Cardiac fibroblast (primary cell): ENCODE results near the gene OVOL1.
"Not testable (repeated sequence)": the region's sequence is repeated elsewhere in the genome, so short reads cannot be mapped to it uniquely, and the experiment has no call there.

ENCODE experiments used
- DNase-seq, 2 donors: peaks; one replicate each; pipeline versions ENCODE4 v3.0.0 to v3.0.0-alpha.2; 2010; ENCODE audit warnings: low read depth in 2 of 2
- H3K4me3 ChIP-seq, 2 donors: replicated peaks in 1 of 2; 1 replicate in 1 of 2; 2 replicates in 1 of 2; pipeline ENCODE4 v1.5.1; 2011; ENCODE audit warnings: low read depth in 2 of 2, low read length in 2 of 2, mild to moderate bottlenecking in 2 of 2, moderate library complexity in 1 of 2
- TF ChIP-seq, protein P1 (sequence below): IDR thresholded peaks from one replicate; pipeline ENCODE4 v1.5.1; 2011; ENCODE audit warnings: low read depth, mild to moderate bottlenecking, low read length, inconsistent platforms

The OVOL1 gene

DNA sequence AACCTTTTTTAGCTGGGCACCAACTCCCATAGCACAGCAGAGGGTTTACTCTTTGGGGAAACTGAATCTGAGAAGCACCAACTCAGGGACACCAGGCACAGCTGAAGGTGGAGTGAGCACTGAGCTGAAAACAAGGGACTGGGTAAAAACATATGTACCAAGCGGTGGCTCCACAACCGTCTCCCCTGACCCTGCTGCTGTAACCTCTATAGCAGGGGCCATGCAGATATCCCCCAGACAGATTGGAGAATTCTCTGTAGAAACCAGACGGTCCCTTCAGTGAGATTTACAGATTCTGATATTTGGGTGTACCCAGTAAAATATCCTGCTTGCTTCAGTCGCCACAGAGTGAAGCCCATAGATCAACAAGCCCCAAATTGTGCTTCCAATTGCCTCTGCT, 42.6 kb downstream of the OVOL1 start:
- TF ChIP-seq, protein P1, sequence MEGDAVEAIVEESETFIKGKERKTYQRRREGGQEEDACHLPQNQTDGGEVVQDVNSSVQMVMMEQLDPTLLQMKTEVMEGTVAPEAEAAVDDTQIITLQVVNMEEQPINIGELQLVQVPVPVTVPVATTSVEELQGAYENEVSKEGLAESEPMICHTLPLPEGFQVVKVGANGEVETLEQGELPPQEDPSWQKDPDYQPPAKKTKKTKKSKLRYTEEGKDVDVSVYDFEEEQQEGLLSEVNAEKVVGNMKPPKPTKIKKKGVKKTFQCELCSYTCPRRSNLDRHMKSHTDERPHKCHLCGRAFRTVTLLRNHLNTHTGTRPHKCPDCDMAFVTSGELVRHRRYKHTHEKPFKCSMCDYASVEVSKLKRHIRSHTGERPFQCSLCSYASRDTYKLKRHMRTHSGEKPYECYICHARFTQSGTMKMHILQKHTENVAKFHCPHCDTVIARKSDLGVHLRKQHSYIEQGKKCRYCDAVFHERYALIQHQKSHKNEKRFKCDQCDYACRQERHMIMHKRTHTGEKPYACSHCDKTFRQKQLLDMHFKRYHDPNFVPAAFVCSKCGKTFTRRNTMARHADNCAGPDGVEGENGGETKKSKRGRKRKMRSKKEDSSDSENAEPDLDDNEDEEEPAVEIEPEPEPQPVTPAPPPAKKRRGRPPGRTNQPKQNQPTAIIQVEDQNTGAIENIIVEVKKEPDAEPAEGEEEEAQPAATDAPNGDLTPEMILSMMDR: no peak
- H3K4me3 ChIP-seq: no peak overlapping the region
- DNase-seq: no peak

DNA sequence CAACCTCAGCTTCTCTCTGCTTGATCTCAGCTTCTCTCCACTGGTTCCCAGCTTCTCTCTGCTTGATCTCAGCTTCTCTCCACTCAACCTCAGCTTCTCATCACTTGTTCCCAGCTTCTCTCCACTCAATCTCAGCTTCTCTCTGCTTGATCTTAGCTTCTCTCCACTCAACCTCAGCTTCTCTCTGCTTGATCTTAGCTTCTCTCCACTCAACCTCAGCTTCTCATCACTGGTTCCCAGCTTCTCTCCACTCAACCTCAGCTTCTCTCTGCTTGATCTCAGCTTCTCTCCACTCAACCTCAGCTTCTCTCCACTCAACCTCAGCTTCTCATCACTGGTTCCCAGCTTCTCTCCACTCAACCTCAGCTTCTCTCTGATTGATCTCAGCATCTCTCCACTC, 45.4 kb downstream of the OVOL1 start:
- H3K4me3 ChIP-seq: not testable (repeated sequence)

DNA sequence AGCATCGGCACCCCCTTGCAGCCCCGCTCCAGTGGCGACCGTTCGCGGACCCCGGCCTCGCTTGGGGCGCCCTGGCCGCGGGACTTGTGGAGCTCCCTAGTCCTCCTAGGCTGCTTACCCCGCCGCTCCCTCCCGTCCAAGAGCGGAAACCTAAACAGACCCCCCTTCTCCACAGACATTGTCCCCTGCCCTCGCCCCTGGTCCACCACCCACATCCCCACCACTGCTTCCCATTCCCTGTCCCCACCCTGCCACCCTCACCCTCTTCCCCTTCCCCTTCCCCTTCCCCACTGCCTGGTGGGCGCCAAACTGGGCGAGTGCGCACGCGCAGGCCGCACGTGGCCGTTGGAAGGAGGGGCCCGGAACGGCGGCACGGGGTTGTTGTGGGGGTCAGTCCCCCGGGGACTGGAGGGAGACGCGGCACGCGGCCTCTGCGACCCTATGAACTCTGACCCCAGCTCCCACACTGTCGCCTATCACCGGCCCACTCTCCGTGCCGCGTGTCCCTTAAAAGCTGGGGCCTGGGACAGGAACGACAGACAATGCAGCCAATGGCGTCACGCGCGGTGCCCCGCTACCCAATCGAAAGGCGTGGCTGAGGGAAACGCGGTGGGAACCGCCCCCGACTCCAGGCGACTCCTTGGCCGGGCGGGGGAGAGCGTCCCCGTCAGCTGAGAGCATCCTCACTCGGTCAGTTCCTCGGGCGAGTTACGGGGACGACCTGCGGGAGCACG, 46.6 kb downstream of the OVOL1 start, which contains the start of gene SNX32:
Gene SNX32, plus strand, starts transcription at position 667 of the 734 bp plus-strand sequence. CDS start 103 bp downstream, outside the sequence.
- peak within 1 kb of the TSS; percentile 64 to 73 for H3K4me3 ChIP-seq
- DNase-seq: peak; percentile 94
- TF ChIP-seq, protein P1: no peak

More for the DNA sequence above, 45.4 kb downstream of the OVOL1 start:
- DNase-seq: not testable (repeated sequence)

DNA sequence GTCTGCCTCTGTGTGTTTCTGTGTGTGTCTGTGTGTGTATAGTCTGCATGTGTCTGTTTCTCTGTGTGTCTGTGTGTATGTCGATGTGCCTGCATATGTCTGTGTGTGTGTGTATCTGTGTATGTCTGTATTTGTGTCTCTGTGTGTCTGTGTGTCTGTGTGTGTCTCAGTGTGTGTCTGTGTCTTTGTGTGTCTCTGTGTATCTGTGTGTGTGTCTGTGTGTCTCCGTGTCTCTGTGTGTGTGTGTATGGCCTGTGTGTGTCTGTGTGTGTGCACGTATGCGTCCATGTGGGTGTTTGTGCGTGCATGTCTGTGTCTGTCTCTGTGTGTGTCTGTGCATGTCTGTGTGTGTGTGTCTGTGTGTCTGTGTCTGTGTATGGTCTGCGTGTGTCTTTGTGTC, 47.3 kb downstream of the OVOL1 start:
- peak overlapping the region; percentile 64 to 73 for H3K4me3 ChIP-seq
- TF ChIP-seq, protein P1: no peak
- no peak for DNase-seq

DNA sequence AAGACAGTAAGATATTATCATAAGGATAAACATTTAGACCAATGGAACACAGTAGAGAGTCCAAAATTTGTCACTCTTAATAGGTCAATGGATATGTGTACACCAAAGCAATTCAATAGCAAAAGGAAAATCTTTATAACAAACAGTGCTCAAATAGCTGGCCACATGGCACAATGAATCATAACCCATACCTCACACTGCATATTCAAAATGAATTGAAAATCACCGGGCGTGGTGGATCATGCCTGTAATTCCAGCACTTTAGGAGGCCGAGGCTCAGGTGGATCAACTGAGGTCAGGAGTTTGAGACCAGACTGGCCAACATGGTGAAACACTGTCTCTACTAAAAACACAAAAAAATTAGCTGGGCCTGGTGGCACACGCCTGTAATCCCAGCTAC, 55.3 kb downstream of the OVOL1 start:
- TF ChIP-seq, protein P1: no peak
- H3K4me3 ChIP-seq: no peak overlapping the region
- no peak for DNase-seq

DNA sequence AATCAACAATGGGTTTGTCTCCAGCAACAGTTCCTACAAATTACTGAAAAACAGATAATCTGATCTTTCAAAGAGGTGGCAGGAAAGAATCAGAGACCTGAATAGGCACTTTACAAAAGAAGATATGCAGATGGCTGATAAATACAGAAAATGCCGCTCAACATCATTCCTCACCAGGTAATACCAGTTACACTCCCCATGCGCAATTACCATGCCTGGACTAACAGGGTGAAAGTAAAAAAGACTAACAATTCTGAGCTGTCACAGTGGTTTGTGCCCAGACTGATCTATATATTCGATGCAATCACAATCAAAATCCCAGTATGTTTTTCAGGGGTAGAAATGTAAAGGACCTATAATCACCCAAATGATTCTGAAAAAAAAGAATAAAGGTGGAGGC, 56.9 kb downstream of the OVOL1 start:
- TF ChIP-seq, protein P1: no peak
- no peak overlapping the region for H3K4me3 ChIP-seq
- no peak for DNase-seq

DNA sequence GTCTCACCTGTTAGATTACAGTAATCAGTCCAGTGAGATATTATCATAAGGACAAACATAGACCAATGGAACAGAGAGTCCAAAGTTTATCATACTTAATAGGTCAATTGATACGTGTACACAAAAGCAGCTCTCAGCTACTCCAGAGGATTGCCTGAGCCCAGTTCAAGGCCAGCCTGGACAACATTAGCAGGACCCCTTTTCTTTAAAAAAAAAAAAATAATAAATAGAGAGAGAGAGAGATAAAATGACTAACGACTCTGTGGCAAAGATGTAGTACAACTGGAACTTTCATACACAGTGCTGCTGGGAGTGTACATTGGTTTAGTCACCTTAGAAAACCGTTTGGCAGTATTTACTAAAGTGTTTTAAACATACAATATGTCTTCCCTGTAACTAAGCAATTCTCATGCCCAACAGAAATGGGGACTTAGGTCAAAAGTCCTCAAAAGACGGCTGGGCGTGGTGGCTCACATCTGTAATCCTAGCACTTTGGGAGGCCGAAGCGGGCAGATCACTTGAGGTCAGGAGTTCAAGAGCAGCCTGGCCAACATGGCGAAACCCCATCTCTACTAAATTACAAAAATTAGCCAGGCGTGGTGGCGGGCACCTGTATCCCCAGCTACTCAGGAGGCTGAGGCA, 57.5 kb downstream of the OVOL1 start:
- no peak for DNase-seq
- H3K4me3 ChIP-seq: no peak overlapping the region

More for the DNA sequence above, 57.5 kb downstream of the OVOL1 start:
- TF ChIP-seq, protein P1: no peak
